HepG2 (cell line): ENCODE results near the gene GPR155. TPM values are rescaled to one million over a fixed set of nuclear protein-coding genes. Genes with fewer than 3 reads are reported as not detected.

Source experiments
- ARID3A ChIP-seq: IDR thresholded peaks from 2 replicates; pipeline ENCODE4 v1.6.1; 2012; ENCODE audit warnings: low read depth, low read length, improper control_type of control experiment
- ETS1 ChIP-seq: sonication (generic); formaldehyde crosslinking; IDR thresholded peaks from 2 replicates; pipeline ENCODE4 v1.4.0; 2020; ENCODE audit warnings: missing genetic modification reagents
- HNF1A ChIP-seq, 2 experiments: sonication (generic) in 1 of 2; formaldehyde crosslinking in 1 of 2; IDR thresholded peaks; 2 replicates each; pipeline versions ENCODE4 v1.4.0 to v1.6.1; 2016 to 2020; ENCODE audit warnings: borderline replicate concordance in 1 of 2, low read depth in 1 of 2, mild to moderate bottlenecking in 1 of 2, missing genetic modification reagents in 1 of 2
- JARID2 ChIP-seq: sonication (generic); formaldehyde crosslinking; IDR thresholded peaks from 2 replicates; pipeline ENCODE4 v1.8.1; 2023; ENCODE audit warnings: missing genetic modification reagents, inconsistent platforms; ENCODE audit not compliant: insufficient replicate concordance
- KDM2A ChIP-seq: sonication (generic); formaldehyde crosslinking; IDR thresholded peaks from 2 replicates; pipeline ENCODE4 v1.4.0; 2020; ENCODE audit warnings: low read depth, missing genetic modification reagents, borderline replicate concordance
- KDM6A ChIP-seq: IDR thresholded peaks from 2 replicates; pipeline ENCODE4 v1.6.1; 2016; ENCODE audit warnings: low read depth
- MYNN ChIP-seq: sonication (generic); formaldehyde crosslinking; IDR thresholded peaks from 2 replicates; pipeline ENCODE4 v1.4.0; 2020; ENCODE audit warnings: mild to moderate bottlenecking, low read depth, missing genetic modification reagents
- NFKB2 ChIP-seq: sonication (generic); formaldehyde crosslinking; IDR thresholded peaks from 2 replicates; pipeline ENCODE4 v1.4.0; 2020; ENCODE audit warnings: missing genetic modification reagents, borderline replicate concordance
- NRL ChIP-seq: sonication (generic); formaldehyde crosslinking; IDR thresholded peaks from 2 replicates; pipeline ENCODE4 v1.5.0; 2020; ENCODE audit warnings: missing genetic modification reagents, mild to moderate bottlenecking, moderate library complexity, borderline replicate concordance
- RELA ChIP-seq: sonication (generic); formaldehyde crosslinking; IDR thresholded peaks from 2 replicates; pipeline ENCODE4 v1.4.0; 2020; ENCODE audit warnings: missing genetic modification reagents
- REPIN1 ChIP-seq: sonication (generic); formaldehyde crosslinking; IDR thresholded peaks from 2 replicates; pipeline ENCODE4 v1.8.0; 2022; ENCODE audit warnings: missing genetic modification reagents, low read depth, mild to moderate bottlenecking, borderline replicate concordance
- SALL1 ChIP-seq: sonication (generic); formaldehyde crosslinking; IDR thresholded peaks from 2 replicates; pipeline ENCODE4 v1.8.0; 2022; ENCODE audit warnings: mild to moderate bottlenecking, missing genetic modification reagents
- SRY ChIP-seq: sonication (generic); formaldehyde crosslinking; IDR thresholded peaks from 2 replicates; pipeline ENCODE4 v1.8.0; 2022; ENCODE audit warnings: mild to moderate bottlenecking, missing genetic modification reagents
- ZBTB2 ChIP-seq: sonication (generic); formaldehyde crosslinking; IDR thresholded peaks from 2 replicates; pipeline ENCODE4 v1.8.0; 2022; ENCODE audit warnings: low read depth, missing genetic modification reagents
- ZNF296 ChIP-seq: sonication (generic); formaldehyde crosslinking; conservative IDR thresholded peaks from 2 replicates; pipeline ENCODE4 v1.5.0; 2020; ENCODE audit warnings: mild to moderate bottlenecking, missing genetic modification reagents
- ZNF33A ChIP-seq: sonication (generic); formaldehyde crosslinking; IDR thresholded peaks from 2 replicates; pipeline ENCODE4 v1.5.1; 2020; ENCODE audit warnings: missing genetic modification reagents, mild to moderate bottlenecking, moderate library complexity, borderline replicate concordance
- ZNF547 ChIP-seq: sonication (generic); formaldehyde crosslinking; IDR thresholded peaks from 2 replicates; pipeline ENCODE4 v1.5.1; 2020; ENCODE audit warnings: mild to moderate bottlenecking, missing genetic modification reagents
- ZSCAN20 ChIP-seq: sonication (generic); formaldehyde crosslinking; IDR thresholded peaks from 2 replicates; pipeline ENCODE4 v1.4.0; 2020; ENCODE audit warnings: missing genetic modification reagents, mild to moderate bottlenecking, borderline replicate concordance
- polyA plus RNA-seq, 8 experiments: library from polyadenylated mRNA; depleted of rRNA in 3 of 8; stranded (reverse) in 7 of 8; unstranded in 1 of 8; fragments of >200 nt; fragmentation: Illumina TruSeq in 4 of 8; extraction: Trizol in 4 of 8; gene quantifications; 2 replicates each; pipeline versions ENCODE4 v1.2.1 to v1.2.3, GENCODE V29; 2011 to 2016; ENCODE audit warnings: low read depth in 4 of 8, missing spikeins in 1 of 8, mixed read lengths in 1 of 8; ENCODE audit not compliant: insufficient read depth in 1 of 8
- total RNA-seq, 5 experiments: library from RNA; depleted of rRNA; stranded (reverse); fragments of >200 nt; fragmentation: Illumina TruSeq; extraction: Trizol; gene quantifications; 2 replicates each; pipeline ENCODE4 v1.2.3, GENCODE V29; 2016; ENCODE audit warnings: low read depth in 1 of 5

The GPR155 gene
- total and polyA plus RNA-seq, 2 of the 13 experiments (the other 11 are each of a cell fraction or from before 2014, with no cell fraction given), result 0.15 to 0.49 TPM

GRCh38 chr2:174395284-174395968 is 91.4 kb downstream of the GPR155 start, which contains the start of gene SCRN3 (continued):
- TF ChIP-seq KDM6A (0 out of 2 replicates have a peak, but pooled peaks have one; percentile 35), ZNF547 (CRISPR knock-in tag) (peak; percentile 40; the same call in 1 of the 2 replicates), ARID3A (peak; percentile 32; the same call in 1 of the 2 replicates), JARID2 (peak; percentile 87), ETS1 (CRISPR knock-in tag) (no peak), ZBTB2 (peak; percentile 59; the same call in 1 of the 2 replicates), SRY (peak; percentile 65; the same call in 1 of the 2 replicates), KDM2A (peak; percentile 95), ZSCAN20 (0 out of 2 replicates have a peak, but pooled peaks have one; percentile 21), HNF1A (IDR thresholded peaks at IDR 0.05; ENCODE audit: low read depth) (peak; percentile 36; the same call in 1 of the 2 replicates), HNF1A (CRISPR knock-in tag; IDR thresholded peaks at IDR 0.05; ENCODE audit: borderline replicate concordance) (peak; percentile 69; the same call in 1 of the 2 replicates), ZNF296 (CRISPR knock-in tag) (no peak), SALL1 (CRISPR knock-in tag) (peak; percentile 79), REPIN1 (peak; percentile 76; the same call in 1 of the 2 replicates), RELA (CRISPR knock-in tag) (no peak; the same call in 1 of the 2 replicates), NFKB2 (CRISPR knock-in tag) (peak; percentile 85; the same call in 1 of the 2 replicates), ZNF33A (CRISPR knock-in tag) (no peak), MYNN (CRISPR knock-in tag) (0 out of 2 replicates have a peak, but pooled peaks have one; percentile 52), NRL (CRISPR knock-in tag) (peak; percentile 86; the same call in 1 of the 2 replicates)
